ENCODE results near the gene CSKMT. TPM values are rescaled to one million over a fixed set of nuclear protein-coding genes. Genes with fewer than 3 reads are reported as not detected.
A peak's percentile ranks its signal among the peaks of the same experiment; 100 is the strongest.

Gene CSKMT
- total and polyA plus RNA-seq, 10 of the 15 experiments (the other 5 are each of a cell fraction or from before 2014, with no cell fraction given): 7.0 to 213 (median 21.6) TPM

- TF ChIP-seq CREB1 (IDR thresholded peaks at IDR 0.05; ENCODE audit: low read depth): 0 out of 2 replicates have a peak, but pooled peaks have one; percentile 15
- 0 out of 2 replicates have a peak, but pooled peaks have one; percentile 12 for TF ChIP-seq POLR2AphosphoS5 (IDR thresholded peaks at IDR 0.05; ENCODE audit: low read length)
- TF ChIP-seq FOS (IDR thresholded peaks at IDR 0.05; ENCODE audit: borderline replicate concordance, extremely low read depth, insufficient read length): no peak
- no peak for TF ChIP-seq SREBF1 (IDR thresholded peaks at IDR 0.05; ENCODE audit: low read length)
- TF ChIP-seq E2F8 (IDR thresholded peaks at IDR 0.05; ENCODE audit: low read depth, partially characterized antibody): no peak
- no peak for TF ChIP-seq CTCF (IDR thresholded peaks at IDR 0.05 in 2 of 3, conservative IDR thresholded peaks at IDR 0.05 in 1 of 3; ENCODE audit: control insufficient read depth in 2 of 3, extremely low read depth in 1 of 3, insufficient read depth in 1 of 3, low read depth in 3 of 3, low read length in 3 of 3)
Measured at GRCh38 chr11:62666259-62666926, 1.3 kb downstream of the CSKMT start (continued).
